SW 1271 (cell line): ENCODE data around the gene PNCK.

ENCODE experiments used
- DNase-seq, 2 experiments: peaks; one replicate each; lab custom pipeline; 2025; lab: John Stamatoyannopoulos, UW

Gene PNCK

DNA sequence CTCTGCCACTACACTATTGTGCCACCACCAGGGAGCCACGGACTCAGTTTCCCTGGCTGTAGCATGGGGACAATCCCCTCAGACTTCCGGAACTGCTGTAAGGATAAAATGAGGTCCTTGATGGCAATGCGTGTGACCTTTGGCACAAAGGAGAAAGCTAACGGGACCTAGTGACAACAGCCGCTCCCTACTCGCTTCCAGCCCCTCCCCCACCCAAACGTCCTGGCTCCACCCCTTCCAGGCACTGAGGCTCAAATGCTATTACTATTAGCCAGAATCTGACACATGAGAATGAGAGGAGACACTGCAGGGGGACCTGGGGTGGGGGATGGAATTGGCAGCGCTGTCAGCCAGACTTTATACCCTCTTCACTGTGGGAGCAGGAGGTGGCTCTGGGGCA is 32.0 kb downstream of the PNCK start:
- DNase-seq, result no peak

DNA sequence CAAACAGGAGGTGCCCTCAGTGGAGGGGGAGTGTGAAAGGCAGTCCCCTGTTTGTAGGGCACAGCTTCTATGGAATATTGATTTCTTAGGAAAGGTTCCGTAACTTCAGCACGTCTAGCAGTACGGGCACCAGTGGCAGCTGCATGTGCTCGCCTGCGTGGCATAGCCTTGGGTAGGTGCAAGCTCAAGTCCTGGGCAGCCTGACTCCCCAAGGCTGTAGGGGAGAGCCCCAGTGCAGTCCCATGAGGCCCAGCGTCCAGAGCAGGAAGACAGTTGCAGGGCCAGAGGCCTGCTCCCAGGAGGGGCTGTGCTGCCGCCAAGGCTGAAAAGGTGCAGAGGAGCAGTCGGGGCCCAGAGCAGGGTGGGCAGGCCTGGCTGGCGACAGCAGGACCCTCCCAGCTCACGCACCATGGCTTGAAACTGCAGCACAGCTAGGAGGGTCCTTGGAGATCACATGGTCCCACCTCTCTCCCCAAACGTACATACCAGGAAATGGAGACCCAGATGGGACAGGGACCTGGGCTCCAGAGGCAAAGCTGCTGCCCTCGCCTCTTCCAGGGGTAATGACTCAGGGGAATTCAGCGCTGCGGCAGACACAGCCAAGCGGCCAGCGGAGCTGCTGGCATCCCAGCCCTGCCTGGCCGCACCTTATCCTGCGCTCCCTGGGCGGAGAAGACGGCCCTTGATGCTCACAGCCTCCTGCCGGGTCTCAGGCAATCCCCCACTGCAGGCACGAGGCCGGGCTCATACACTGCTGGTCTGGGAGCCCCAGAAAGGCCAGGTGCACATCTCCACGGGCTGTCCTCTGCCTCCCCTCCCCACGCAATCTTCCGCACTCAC is 32.7 kb downstream of the PNCK start:
- DNase-seq, result no peak

- no peak for DNase-seq
Measured at GRCh38 chrX:153640045-153640686, 33.4 kb downstream of the PNCK start.

GRCh38 chrX:153639177-153640044 is 34.2 kb downstream of the PNCK start:
- no peak for DNase-seq

GRCh38 chrX:153638436-153639176 is 35.0 kb downstream of the PNCK start:
- no peak for DNase-seq

DNA sequence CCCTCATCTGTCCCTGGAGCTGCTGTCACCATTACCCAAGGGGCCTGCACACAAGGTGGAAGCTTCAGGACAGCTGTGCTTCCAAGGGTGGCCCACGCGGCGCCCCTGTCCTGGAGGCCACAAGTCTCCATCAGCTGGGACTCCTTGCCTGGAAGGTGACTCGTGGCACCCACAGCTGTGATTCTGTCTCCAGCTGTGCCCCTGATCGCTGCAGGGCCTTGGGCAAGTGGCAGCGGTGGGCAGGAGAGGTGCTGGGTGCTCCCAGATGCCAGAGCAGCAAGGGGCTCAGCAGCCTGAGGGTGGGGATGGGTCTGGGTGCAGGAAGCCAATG is 35.6 kb downstream of the PNCK start:
- no peak for DNase-seq

GRCh38 chrX:153637121-153638040 is 36.2 kb downstream of the PNCK start:
- DNase-seq, result no peak

DNA sequence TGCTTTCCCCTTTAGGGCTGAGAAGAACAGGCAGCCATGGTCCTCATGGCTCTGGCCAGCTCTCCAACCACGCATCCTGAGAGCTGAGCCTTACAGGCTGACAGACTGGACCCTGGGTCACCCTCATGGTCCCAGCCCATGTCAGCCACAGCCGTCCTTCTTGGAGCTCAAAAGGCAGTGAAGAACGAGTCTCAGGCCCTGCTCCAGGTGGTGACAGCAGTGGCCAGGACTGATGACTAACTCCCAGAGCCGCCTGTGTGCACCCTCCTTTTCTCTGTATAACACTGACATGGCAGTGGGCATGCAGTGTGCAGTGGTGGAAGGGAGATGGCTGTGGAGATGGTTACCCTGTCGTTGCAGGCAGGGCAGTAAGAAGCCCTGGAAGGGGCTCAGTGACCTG is 36.9 kb downstream of the PNCK start:
- DNase-seq, result no peak

GRCh38 chrX:153635788-153636668 is 37.6 kb downstream of the PNCK start:
- peak in 1 of 2 experiments; percentile 46 for DNase-seq

DNA sequence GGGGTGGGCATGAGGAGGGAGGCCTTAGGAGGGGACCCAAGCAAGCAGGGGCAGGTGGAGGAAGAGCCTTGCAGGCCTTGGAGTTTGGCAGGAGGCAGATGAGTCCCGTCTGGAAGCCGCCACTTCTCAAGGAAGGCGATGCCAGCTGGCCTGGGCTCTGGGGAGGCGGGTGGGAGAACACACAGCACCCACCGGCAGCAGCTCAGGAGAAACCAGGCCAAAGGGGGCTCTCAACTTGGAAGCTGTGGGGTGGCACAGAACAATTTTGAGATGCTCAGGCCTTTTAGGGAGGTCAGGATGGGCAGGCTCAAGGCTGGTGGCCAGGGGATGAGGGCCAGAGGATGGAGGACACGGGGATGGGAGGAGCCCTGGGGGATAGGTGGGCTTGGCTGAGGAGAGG is 38.2 kb downstream of the PNCK start:
- no peak for DNase-seq

GRCh38 chrX:153634832-153635231 is 38.8 kb downstream of the PNCK start:
- no peak for DNase-seq

GRCh38 chrX:153634236-153634635 is 39.4 kb downstream of the PNCK start:
- no peak for DNase-seq

GRCh38 chrX:153633607-153634180 is 39.9 kb downstream of the PNCK start:
- no peak for DNase-seq

- no peak for DNase-seq
Measured at GRCh38 chrX:153633048-153633447, 40.6 kb downstream of the PNCK start.

DNA sequence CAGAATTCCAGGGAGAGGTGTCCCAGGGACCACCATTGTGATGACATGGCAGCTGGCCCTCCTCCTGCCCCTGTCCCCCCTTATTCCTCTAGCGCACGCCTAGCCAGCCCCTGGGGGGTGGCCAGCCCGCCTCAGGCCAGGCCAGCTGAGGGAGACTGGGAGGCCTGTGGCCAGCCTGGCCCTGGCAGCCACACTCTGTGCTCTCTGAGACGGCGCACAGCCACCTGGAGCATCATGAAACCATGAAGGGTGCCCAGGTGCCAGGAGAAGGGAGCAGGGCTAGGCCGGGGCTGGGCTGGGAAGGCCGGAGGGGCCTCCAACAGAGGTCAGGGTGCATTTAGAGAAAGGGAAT is 41.0 kb downstream of the PNCK start:
- DNase-seq, result no peak

GRCh38 chrX:153631907-153632594 is 41.6 kb downstream of the PNCK start:
- no peak for DNase-seq

GRCh38 chrX:153631346-153631745 is 42.3 kb downstream of the PNCK start:
- DNase-seq, result no peak

DNA sequence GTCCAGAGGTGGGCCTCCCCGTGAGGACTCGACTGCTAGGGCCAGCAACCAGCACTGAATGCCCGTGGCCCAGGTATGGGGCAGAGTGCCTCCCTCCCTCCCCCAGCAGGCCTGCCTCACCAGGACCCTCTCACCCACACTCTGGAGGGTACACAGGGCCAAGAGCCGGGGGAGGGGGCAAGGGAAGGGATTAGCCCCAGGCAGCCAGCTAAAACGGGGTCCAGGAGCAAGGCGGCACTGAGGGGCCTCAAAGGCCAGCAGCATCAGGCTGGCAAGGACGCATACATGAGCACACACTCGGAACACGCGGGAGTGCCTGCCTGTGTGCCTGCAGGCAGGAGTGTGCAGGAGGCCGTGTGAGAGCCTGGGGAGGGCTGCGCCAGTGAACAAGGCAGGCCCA is 44.9 kb downstream of the PNCK start:
- no peak for DNase-seq

DNA sequence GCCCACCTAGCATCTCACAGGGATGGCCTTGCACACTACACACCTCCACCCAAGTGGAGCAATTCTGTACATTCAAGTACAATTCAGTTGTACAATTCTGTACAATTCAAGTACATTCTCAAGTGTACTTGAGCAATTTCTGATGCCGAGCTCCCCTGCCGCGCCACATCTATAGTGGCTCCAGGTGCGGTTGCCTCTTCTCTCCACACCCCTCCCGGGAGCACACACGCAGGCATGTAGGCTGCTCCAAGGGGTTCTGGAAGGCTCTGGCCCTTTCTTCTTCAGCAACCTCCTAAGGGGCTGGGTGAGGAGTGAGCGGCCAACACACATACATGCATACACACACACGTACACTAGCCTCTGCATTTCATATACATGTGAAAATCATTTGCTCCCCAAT is 45.5 kb downstream of the PNCK start:
- DNase-seq, result no peak
